RWPE2 (cell line): ENCODE measurements around the gene PSME3IP1.

Experiments
- ATAC-seq: fragments of 200-7000 bp; cut with Tn5 transposase; 3 replicates; pipeline ENCODE4 v1.9.1; 2021; ENCODE audit warnings: low read depth
- DNase-seq: peaks from one replicate; pipeline ENCODE4 v3.0.0-alpha.2; 2020; ENCODE audit warnings: low spot score
- H3K27ac ChIP-seq: fragments of 450-650 bp; 2 replicates; pipeline ENCODE4 v1.5.1; 2017; ENCODE audit warnings: mild to moderate bottlenecking; ENCODE audit not compliant: poor library complexity, severe bottlenecking
- H3K27me3 ChIP-seq: fragments of 250-450 bp; sonication (Bioruptor Pico); 2 replicates; pipeline ENCODE4 v1.5.1; 2021; ENCODE audit warnings: mild to moderate bottlenecking, moderate library complexity; ENCODE audit not compliant: insufficient read depth, poor library complexity, severe bottlenecking
- H3K36me3 ChIP-seq: fragments of 250-450 bp; sonication (Bioruptor Pico); 2 replicates; pipeline ENCODE4 v1.5.1; 2020; ENCODE audit warnings: low read depth, mild to moderate bottlenecking, moderate library complexity
- H3K4me1 ChIP-seq: fragments of 250-450 bp; sonication (Bioruptor Pico); 2 replicates; pipeline ENCODE4 v1.5.1; 2021; ENCODE audit warnings: mild to moderate bottlenecking, moderate library complexity; ENCODE audit not compliant: insufficient read depth, poor library complexity, severe bottlenecking
- H3K4me3 ChIP-seq: fragments of 250-450 bp; sonication (Bioruptor Pico); 2 replicates; pipeline ENCODE4 v1.5.1; 2021; ENCODE audit warnings: mild to moderate bottlenecking, moderate library complexity; ENCODE audit not compliant: severe bottlenecking
- H3K9me3 ChIP-seq: fragments of 250-450 bp; sonication (Bioruptor Pico); 2 replicates; pipeline ENCODE4 v1.5.1; 2021; ENCODE audit warnings: mild to moderate bottlenecking, moderate library complexity; ENCODE audit not compliant: severe bottlenecking
- CTCF ChIP-seq: fragments of 450-650 bp; IDR thresholded peaks from one replicate; pipeline ENCODE4 v1.5.1; 2017; ENCODE audit warnings: mild to moderate bottlenecking, moderate library complexity; ENCODE audit not compliant: poor library complexity, severe bottlenecking

Gene PSME3IP1

GRCh38 chr16:57151369-57151768 lies 34.5 kb downstream of the PSME3IP1 start:
- no peaks in the 10 kb centered on the region for H3K9me3 ChIP-seq
- no peak for TF ChIP-seq CTCF
- no peak for ATAC-seq
- H3K36me3 ChIP-seq, result peaks cover 40% of the 10 kb centered on the region
- H3K4me1 ChIP-seq, result peaks cover 9% of the 10 kb centered on the region
- no peak overlapping the region for H3K27ac ChIP-seq
- H3K4me3 ChIP-seq, result no peak overlapping the region
- no peak for DNase-seq
- no peaks in the 10 kb centered on the region for H3K27me3 ChIP-seq

DNA sequence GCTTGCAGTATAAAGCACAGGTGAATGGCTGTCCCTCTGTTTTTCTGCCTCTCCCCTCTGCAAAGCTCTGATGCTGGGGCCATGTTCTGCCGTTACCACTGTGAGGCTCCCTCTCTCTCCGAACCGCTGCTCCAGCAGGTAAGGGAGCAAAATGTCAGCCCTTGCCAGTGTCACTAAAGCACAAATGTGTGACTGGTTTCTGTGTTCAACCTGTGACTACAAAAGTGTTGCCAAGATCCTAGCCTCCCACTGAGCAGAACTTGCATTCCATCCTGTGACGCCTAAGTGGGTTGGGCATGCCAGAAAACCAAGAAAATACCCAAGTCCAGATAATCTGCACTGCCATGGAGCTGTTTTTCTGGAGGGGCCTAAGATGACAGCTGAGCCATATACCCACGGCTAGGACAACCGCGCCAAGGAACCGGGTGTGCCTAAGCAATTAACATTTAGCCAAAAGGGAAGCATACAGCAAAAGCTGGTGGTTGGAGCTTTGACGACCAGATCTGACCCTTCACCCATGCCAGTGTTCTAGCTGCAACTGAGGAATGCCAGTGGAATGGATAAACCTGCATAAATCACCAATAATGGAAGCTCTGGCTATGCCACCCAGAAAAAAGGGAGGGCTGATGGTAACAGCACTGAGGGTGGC lies 35.0 kb downstream of the PSME3IP1 start:
- Histone ChIP-seq H3K4me1 (peaks cover 9% of the 10 kb centered on the region), H3K27ac (no peak overlapping the region), H3K27me3 (no peaks in the 10 kb centered on the region), H3K9me3 (no peaks in the 10 kb centered on the region), H3K4me3 (no peak overlapping the region), H3K36me3 (peaks cover 34% of the 10 kb centered on the region)
- no peak for TF ChIP-seq CTCF
- no peak for ATAC-seq
- DNase-seq, result no peak

DNA sequence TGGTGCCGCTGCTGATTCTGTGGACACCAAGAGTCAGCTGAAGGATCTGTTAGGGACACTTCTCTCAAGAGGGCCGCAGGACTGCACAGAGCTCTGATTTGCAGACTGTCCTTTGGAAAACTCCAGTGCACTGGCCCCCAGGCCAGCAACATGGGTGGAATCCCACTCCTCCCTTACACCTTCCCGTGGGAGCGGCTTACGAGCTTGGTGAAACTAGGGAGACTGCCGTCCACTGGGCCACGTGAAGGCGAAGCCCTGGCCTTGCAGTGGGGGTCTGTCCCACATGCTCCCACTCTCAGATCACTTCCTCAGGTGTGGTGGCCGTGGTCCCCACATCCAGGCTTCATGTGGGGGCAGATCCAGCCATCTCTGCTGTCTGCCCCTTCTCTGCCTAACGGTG lies 36.4 kb downstream of the PSME3IP1 start:
- no peak for DNase-seq
- Histone ChIP-seq H3K4me3 (no peak overlapping the region), H3K9me3 (no peaks in the 10 kb centered on the region), H3K4me1 (peaks cover 9% of the 10 kb centered on the region), H3K27me3 (no peaks in the 10 kb centered on the region), H3K27ac (no peak overlapping the region), H3K36me3 (peaks cover 20% of the 10 kb centered on the region)
- ATAC-seq, result no peak
- TF ChIP-seq CTCF, result no peak

- peak overlapping the region; percentile 33 for H3K27ac ChIP-seq
- no peak for ATAC-seq
- no peak for TF ChIP-seq CTCF
Measured at GRCh38 chr16:57148481-57148880, 37.4 kb downstream of the PSME3IP1 start.

More at GRCh38 chr16:57148481-57148880, 37.4 kb downstream of the PSME3IP1 start:
- Histone ChIP-seq H3K36me3 (peaks cover 12% of the 10 kb centered on the region), H3K4me1 (peaks cover 9% of the 10 kb centered on the region), H3K9me3 (no peaks in the 10 kb centered on the region), H3K27me3 (no peaks in the 10 kb centered on the region), H3K4me3 (no peak overlapping the region)
- DNase-seq, result no peak
